Neural crest cell (in vitro differentiated cells): Measurements from ENCODE around the gene PAK5. TPM values are rescaled to one million over a fixed set of nuclear protein-coding genes. Genes with fewer than 3 reads are reported as not detected.

Source experiments
- DNase-seq: peaks from one replicate; pipeline ENCODE4 v3.0.0; 2021; ENCODE audit warnings: low read depth, mixed read lengths, low spot score
- H3K27ac Mint-ChIP-seq: one replicate; pipeline ENCODE4 v1.8.0; 2021; ENCODE audit warnings: mild to moderate bottlenecking, mixed read lengths; ENCODE audit not compliant: unreplicated experiment
- H3K27me3 Mint-ChIP-seq: 2 replicates; pipeline ENCODE4 v1.8.0; 2021; ENCODE audit warnings: low read depth, mild to moderate bottlenecking, mixed read lengths
- H3K36me3 Mint-ChIP-seq: 2 replicates; pipeline ENCODE4 v1.8.0; 2021; ENCODE audit warnings: low read depth, mild to moderate bottlenecking, mixed read lengths
- H3K4me1 Mint-ChIP-seq: 2 replicates; pipeline ENCODE4 v1.8.0; 2021; ENCODE audit warnings: mixed read lengths
- H3K4me3 Mint-ChIP-seq: one replicate; pipeline ENCODE4 v1.8.0; 2021; ENCODE audit warnings: mild to moderate bottlenecking, mixed read lengths
- H3K9me3 Mint-ChIP-seq: 2 replicates; pipeline ENCODE4 v1.8.0; 2021; ENCODE audit warnings: mixed read lengths
- CTCF ChIP-seq: fragments of 200-600 bp; sonication (generic); conservative IDR thresholded peaks from 2 replicates; pipeline ENCODE4 v1.5.0; 2021; ENCODE audit warnings: antibody characterized with exemption, mild to moderate bottlenecking
- total RNA-seq: library from RNA; stranded (reverse); gene quantifications from 2 replicates; pipeline ENCODE4 v1.2.1, GENCODE V29; 2021

Gene PAK5
- total RNA-seq, 1 donor from 2014 or later = 1.8 TPM

DNA sequence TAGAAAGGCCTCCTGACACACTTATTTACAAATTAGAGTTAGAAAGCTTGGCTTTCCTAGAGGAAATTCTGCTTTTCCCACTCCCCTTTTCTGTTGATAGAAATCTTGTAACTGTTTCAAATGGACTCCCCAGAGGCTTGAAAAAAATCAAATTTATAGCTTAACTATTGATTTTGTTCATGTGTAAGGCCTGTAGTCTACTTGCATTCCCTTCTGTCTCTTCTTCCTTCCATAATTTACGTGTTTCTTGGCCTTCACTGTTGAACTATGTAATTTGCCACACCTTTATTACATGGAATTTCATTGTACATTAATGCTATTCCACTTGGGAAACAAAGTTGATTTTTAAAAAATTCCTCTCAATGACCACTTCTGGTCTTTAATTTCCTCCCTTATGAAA is 243.1 kb downstream of the PAK5 start:
- TF ChIP-seq CTCF = no peak
- no peaks in the 10 kb centered on the region for H3K4me1 Mint-ChIP-seq
- H3K9me3 Mint-ChIP-seq = peaks cover 3% of the 10 kb centered on the region
- no peak for DNase-seq
- H3K27ac Mint-ChIP-seq = no peak overlapping the region
- H3K36me3 Mint-ChIP-seq = no peaks in the 10 kb centered on the region
- H3K4me3 Mint-ChIP-seq = no peak overlapping the region
- no peaks in the 10 kb centered on the region for H3K27me3 Mint-ChIP-seq

- DNase-seq = no peak
- TF ChIP-seq CTCF = no peak
- no peaks in the 10 kb centered on the region for H3K4me1 Mint-ChIP-seq
- H3K9me3 Mint-ChIP-seq = peaks cover 3% of the 10 kb centered on the region
- H3K27ac Mint-ChIP-seq = no peak overlapping the region
- H3K36me3 Mint-ChIP-seq = no peaks in the 10 kb centered on the region
- no peak overlapping the region for H3K4me3 Mint-ChIP-seq
- no peaks in the 10 kb centered on the region for H3K27me3 Mint-ChIP-seq
These were observed 244.5 kb downstream of the PAK5 start for GRCh38 chr20:9594284-9594875.

- Mint-ChIP-seq H3K4me1 (no peaks in the 10 kb centered on the region), H3K9me3 (no peaks in the 10 kb centered on the region), H3K4me3 (no peak overlapping the region), H3K27me3 (no peaks in the 10 kb centered on the region), H3K27ac (no peak overlapping the region), H3K36me3 (no peaks in the 10 kb centered on the region)
- DNase-seq = no peak
- TF ChIP-seq CTCF = no peak
These were observed 246.5 kb downstream of the PAK5 start for GRCh38 chr20:9592419-9592818.

GRCh38 chr20:9591080-9591479 is 247.8 kb downstream of the PAK5 start:
- H3K36me3 Mint-ChIP-seq = no peaks in the 10 kb centered on the region
- no peak overlapping the region for H3K27ac Mint-ChIP-seq
- no peaks in the 10 kb centered on the region for H3K27me3 Mint-ChIP-seq
- H3K9me3 Mint-ChIP-seq = no peaks in the 10 kb centered on the region
- TF ChIP-seq CTCF = no peak
- no peak for DNase-seq
- no peak overlapping the region for H3K4me3 Mint-ChIP-seq
- no peaks in the 10 kb centered on the region for H3K4me1 Mint-ChIP-seq

DNA sequence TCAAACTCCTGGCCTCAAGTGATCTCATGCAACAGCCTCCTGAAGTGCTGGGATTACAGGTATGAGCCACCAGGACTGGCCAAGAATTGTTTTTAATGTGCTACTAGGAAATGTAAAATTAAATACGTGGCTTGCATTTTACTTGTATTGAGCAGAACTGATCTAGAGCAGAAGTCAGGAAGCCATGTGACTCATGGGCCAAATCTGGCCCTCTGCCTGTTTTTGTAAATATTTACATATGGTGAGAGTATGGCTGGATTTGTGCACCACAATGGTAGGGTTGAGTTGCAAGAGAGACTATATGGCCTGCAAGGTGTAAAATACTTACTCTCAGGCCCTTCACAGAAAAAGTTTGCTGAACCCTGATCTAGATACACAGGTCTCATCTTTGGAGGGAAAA is 248.7 kb downstream of the PAK5 start:
- no peaks in the 10 kb centered on the region for H3K9me3 Mint-ChIP-seq

More for the DNA sequence above, 248.7 kb downstream of the PAK5 start:
- no peak for DNase-seq
- Mint-ChIP-seq H3K4me3 (no peak overlapping the region), H3K36me3 (no peaks in the 10 kb centered on the region), H3K27me3 (no peaks in the 10 kb centered on the region), H3K27ac (no peak overlapping the region), H3K4me1 (no peaks in the 10 kb centered on the region)
- no peak for TF ChIP-seq CTCF
